ENCODE measurements around the gene RBBP9. TPM values are rescaled to one million over a fixed set of nuclear protein-coding genes. Genes with fewer than 3 reads are reported as not detected.

The RBBP9 gene
- total and polyA plus RNA-seq, 2 experiments from 2014 or later = 4.8 to 21.1 TPM

DNA sequence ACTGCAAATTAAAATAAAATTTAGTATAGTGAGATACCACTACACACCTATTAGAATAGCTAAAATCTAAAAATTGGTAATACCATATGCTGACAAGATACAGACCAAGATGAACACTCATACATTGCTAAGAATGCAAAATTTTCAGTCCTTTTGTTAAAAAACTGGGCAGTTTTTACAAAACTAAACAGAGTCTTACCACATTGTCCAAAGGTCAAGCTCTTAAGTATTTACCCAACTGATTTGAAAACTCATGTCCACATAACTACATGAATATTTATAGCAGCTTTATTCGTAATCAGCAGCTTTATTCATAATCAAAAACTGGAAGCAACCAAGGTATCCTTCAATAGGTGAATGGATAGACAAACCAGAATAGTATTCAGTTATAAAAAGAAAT is 19.8 kb downstream of the RBBP9 start:
- H2AFZ ChIP-seq = no peak overlapping the region
- H3K4me1 Mint-ChIP-seq = no peaks in the 10 kb centered on the region
- H3K9me3 Mint-ChIP-seq = no peaks in the 10 kb centered on the region
- H3K27ac ChIP-seq (ENCODE audit: low read depth) = no peak overlapping the region
- no peak overlapping the region for H3K4me2 ChIP-seq
- no peaks in the 10 kb centered on the region for H3K79me2 ChIP-seq (replicated peaks; ENCODE audit: insufficient read depth)
- ATAC-seq = no peak
- peaks cover 33% of the 10 kb centered on the region; the same call in 1 of the 2 replicates for H3K36me3 ChIP-seq (ENCODE audit: insufficient read depth)
- H4K20me1 ChIP-seq (replicated peaks; ENCODE audit: insufficient read depth) = 0 out of 2 replicates have a peak, but pooled peaks cover 2% of the 10 kb centered on the region
- H3K27me3 Mint-ChIP-seq (ENCODE audit: insufficient read depth, low read depth, poor library complexity) = no peaks in the 10 kb centered on the region
- H3K9me2 ChIP-seq (ENCODE audit: insufficient read depth) = no peaks in the 10 kb centered on the region
- H3K4me3 Mint-ChIP-seq = no peak overlapping the region
- H3K27me3 ChIP-seq (ENCODE audit: insufficient read depth) = no peaks in the 10 kb centered on the region
- TF ChIP-seq POLR2AphosphoS5 (IDR thresholded peaks at IDR 0.05; ENCODE audit: low read depth) (no peak), STAT1 (IDR thresholded peaks at IDR 0.05; ENCODE audit: unreplicated experiment) (no peak), NANOG (IDR thresholded peaks at IDR 0.05; ENCODE audit: borderline replicate concordance) (no peak), EZH2phosphoT487 (IDR thresholded peaks at IDR 0.05; ENCODE audit: unreplicated experiment) (no peak), ZNF114 (CRISPR knock-in tag; IDR thresholded peaks at IDR 0.05) (no peak), JUNB (IDR thresholded peaks at IDR 0.05; ENCODE audit: unreplicated experiment) (no peak), EZH2 (IDR thresholded peaks at IDR 0.05; ENCODE audit: low read depth, unreplicated experiment) (no peak), CREB1 (CRISPR knock-in tag; IDR thresholded peaks at IDR 0.05; ENCODE audit: low read depth) (no peak), ZNF331 (CRISPR knock-in tag; IDR thresholded peaks at IDR 0.05; ENCODE audit: low read depth) (no peak)
- TF ChIP-seq, protein P1, sequence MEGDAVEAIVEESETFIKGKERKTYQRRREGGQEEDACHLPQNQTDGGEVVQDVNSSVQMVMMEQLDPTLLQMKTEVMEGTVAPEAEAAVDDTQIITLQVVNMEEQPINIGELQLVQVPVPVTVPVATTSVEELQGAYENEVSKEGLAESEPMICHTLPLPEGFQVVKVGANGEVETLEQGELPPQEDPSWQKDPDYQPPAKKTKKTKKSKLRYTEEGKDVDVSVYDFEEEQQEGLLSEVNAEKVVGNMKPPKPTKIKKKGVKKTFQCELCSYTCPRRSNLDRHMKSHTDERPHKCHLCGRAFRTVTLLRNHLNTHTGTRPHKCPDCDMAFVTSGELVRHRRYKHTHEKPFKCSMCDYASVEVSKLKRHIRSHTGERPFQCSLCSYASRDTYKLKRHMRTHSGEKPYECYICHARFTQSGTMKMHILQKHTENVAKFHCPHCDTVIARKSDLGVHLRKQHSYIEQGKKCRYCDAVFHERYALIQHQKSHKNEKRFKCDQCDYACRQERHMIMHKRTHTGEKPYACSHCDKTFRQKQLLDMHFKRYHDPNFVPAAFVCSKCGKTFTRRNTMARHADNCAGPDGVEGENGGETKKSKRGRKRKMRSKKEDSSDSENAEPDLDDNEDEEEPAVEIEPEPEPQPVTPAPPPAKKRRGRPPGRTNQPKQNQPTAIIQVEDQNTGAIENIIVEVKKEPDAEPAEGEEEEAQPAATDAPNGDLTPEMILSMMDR (conservative IDR thresholded peaks at IDR 0.05; ENCODE audit: low read depth in 2 of 2) = no peak
- TF ChIP-seq, protein P2, sequence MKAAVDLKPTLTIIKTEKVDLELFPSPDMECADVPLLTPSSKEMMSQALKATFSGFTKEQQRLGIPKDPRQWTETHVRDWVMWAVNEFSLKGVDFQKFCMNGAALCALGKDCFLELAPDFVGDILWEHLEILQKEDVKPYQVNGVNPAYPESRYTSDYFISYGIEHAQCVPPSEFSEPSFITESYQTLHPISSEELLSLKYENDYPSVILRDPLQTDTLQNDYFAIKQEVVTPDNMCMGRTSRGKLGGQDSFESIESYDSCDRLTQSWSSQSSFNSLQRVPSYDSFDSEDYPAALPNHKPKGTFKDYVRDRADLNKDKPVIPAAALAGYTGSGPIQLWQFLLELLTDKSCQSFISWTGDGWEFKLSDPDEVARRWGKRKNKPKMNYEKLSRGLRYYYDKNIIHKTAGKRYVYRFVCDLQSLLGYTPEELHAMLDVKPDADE (IDR thresholded peaks at IDR 0.05) = no peak
- TF ChIP-seq, protein P3, sequence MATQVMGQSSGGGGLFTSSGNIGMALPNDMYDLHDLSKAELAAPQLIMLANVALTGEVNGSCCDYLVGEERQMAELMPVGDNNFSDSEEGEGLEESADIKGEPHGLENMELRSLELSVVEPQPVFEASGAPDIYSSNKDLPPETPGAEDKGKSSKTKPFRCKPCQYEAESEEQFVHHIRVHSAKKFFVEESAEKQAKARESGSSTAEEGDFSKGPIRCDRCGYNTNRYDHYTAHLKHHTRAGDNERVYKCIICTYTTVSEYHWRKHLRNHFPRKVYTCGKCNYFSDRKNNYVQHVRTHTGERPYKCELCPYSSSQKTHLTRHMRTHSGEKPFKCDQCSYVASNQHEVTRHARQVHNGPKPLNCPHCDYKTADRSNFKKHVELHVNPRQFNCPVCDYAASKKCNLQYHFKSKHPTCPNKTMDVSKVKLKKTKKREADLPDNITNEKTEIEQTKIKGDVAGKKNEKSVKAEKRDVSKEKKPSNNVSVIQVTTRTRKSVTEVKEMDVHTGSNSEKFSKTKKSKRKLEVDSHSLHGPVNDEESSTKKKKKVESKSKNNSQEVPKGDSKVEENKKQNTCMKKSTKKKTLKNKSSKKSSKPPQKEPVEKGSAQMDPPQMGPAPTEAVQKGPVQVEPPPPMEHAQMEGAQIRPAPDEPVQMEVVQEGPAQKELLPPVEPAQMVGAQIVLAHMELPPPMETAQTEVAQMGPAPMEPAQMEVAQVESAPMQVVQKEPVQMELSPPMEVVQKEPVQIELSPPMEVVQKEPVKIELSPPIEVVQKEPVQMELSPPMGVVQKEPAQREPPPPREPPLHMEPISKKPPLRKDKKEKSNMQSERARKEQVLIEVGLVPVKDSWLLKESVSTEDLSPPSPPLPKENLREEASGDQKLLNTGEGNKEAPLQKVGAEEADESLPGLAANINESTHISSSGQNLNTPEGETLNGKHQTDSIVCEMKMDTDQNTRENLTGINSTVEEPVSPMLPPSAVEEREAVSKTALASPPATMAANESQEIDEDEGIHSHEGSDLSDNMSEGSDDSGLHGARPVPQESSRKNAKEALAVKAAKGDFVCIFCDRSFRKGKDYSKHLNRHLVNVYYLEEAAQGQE (IDR thresholded peaks at IDR 0.05; ENCODE audit: unreplicated experiment) = no peak
- TF ChIP-seq, protein P4, sequence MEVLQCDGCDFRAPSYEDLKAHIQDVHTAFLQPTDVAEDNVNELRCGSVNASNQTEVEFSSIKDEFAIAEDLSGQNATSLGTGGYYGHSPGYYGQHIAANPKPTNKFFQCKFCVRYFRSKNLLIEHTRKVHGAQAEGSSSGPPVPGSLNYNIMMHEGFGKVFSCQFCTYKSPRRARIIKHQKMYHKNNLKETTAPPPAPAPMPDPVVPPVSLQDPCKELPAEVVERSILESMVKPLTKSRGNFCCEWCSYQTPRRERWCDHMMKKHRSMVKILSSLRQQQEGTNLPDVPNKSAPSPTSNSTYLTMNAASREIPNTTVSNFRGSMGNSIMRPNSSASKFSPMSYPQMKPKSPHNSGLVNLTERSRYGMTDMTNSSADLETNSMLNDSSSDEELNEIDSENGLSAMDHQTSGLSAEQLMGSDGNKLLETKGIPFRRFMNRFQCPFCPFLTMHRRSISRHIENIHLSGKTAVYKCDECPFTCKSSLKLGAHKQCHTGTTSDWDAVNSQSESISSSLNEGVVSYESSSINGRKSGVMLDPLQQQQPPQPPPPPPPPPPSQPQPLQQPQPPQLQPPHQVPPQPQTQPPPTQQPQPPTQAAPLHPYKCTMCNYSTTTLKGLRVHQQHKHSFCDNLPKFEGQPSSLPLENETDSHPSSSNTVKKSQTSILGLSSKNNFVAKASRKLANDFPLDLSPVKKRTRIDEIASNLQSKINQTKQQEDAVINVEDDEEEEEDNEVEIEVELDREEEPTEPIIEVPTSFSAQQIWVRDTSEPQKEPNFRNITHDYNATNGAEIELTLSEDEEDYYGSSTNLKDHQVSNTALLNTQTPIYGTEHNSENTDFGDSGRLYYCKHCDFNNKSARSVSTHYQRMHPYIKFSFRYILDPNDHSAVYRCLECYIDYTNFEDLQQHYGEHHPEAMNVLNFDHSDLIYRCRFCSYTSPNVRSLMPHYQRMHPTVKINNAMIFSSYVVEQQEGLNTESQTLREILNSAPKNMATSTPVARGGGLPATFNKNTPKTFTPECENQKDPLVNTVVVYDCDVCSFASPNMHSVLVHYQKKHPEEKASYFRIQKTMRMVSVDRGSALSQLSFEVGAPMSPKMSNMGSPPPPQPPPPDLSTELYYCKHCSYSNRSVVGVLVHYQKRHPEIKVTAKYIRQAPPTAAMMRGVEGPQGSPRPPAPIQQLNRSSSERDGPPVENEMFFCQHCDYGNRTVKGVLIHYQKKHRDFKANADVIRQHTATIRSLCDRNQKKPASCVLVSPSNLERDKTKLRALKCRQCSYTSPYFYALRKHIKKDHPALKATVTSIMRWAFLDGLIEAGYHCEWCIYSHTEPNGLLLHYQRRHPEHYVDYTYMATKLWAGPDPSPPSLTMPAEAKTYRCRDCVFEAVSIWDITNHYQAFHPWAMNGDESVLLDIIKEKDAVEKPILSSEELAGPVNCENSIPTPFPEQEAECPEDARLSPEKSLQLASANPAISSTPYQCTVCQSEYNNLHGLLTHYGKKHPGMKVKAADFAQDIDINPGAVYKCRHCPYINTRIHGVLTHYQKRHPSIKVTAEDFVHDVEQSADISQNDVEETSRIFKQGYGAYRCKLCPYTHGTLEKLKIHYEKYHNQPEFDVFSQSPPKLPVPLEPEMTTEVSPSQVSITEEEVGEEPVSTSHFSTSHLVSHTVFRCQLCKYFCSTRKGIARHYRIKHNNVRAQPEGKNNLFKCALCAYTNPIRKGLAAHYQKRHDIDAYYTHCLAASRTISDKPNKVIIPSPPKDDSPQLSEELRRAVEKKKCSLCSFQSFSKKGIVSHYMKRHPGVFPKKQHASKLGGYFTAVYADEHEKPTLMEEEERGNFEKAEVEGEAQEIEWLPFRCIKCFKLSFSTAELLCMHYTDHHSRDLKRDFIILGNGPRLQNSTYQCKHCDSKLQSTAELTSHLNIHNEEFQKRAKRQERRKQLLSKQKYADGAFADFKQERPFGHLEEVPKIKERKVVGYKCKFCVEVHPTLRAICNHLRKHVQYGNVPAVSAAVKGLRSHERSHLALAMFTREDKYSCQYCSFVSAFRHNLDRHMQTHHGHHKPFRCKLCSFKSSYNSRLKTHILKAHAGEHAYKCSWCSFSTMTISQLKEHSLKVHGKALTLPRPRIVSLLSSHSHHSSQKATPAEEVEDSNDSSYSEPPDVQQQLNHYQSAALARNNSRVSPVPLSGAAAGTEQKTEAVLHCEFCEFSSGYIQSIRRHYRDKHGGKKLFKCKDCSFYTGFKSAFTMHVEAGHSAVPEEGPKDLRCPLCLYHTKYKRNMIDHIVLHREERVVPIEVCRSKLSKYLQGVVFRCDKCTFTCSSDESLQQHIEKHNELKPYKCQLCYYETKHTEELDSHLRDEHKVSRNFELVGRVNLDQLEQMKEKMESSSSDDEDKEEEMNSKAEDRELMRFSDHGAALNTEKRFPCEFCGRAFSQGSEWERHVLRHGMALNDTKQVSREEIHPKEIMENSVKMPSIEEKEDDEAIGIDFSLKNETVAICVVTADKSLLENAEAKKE (CRISPR knock-in tag; IDR thresholded peaks at IDR 0.05) = no peak
- no peaks in the 10 kb centered on the region for H3K4me1 ChIP-seq (ENCODE audit: insufficient read depth)
- H3K4me3 ChIP-seq = no peak overlapping the region
- H3K27ac Mint-ChIP-seq = no peak overlapping the region
- DNase-seq (ENCODE audit: low spot score) = no peak
- no peaks in the 10 kb centered on the region for H3F3A ChIP-seq (replicated peaks; ENCODE audit: low read depth)
- peaks cover 52% of the 10 kb centered on the region for H3K36me3 Mint-ChIP-seq (ENCODE audit: low read depth)
